BJ (cell line): Measurements from ENCODE around the gene XPR1. TPM values are rescaled to one million over a fixed set of nuclear protein-coding genes. Genes with fewer than 3 reads are reported as not detected.
A peak's percentile ranks its signal among the peaks of the same experiment; 100 is the strongest.

Experiments used
- CTCF ChIA-PET: fragments of 350-600 bp; formaldehyde crosslinking; extraction: SDS; loops from one replicate; lab custom pipeline; 2021; ENCODE audit warnings: antibody characterized with exemption, inconsistent platforms; lab: Yijun Ruan, JAX
- POLR2A ChIA-PET: fragments of 300-600 bp; sonication (Branson Sonifier 250); formaldehyde crosslinking; extraction: SDS; loops from one replicate; lab custom pipeline; 2021; ENCODE audit warnings: antibody characterized with exemption; lab: Charles Lee
- DNase-seq: peaks from one replicate; pipeline ENCODE4 v3.0.0-alpha.2; 2011; ENCODE audit warnings: low read depth
- H3K27me3 ChIP-seq: 2 replicates; pipeline ENCODE4 v1.6.0; 2011; ENCODE audit warnings: low read length; ENCODE audit not compliant: control insufficient read depth, insufficient read depth
- H3K36me3 ChIP-seq: 2 replicates; pipeline ENCODE4 v1.5.1; 2011; ENCODE audit warnings: low read length; ENCODE audit not compliant: control insufficient read depth, insufficient read depth
- H3K4me3 ChIP-seq: 2 replicates; pipeline ENCODE4 v1.5.1; 2011; ENCODE audit warnings: low read depth, mild to moderate bottlenecking, control low read depth, low read length
- CTCF ChIP-seq: IDR thresholded peaks from 2 replicates; pipeline ENCODE4 v1.5.1; 2011; ENCODE audit warnings: low read depth, mild to moderate bottlenecking, control low read depth, inconsistent platforms, low read length, moderate library complexity; ENCODE audit not compliant: insufficient read depth
- polyA plus RNA-seq: library from polyadenylated mRNA; depleted of rRNA; stranded (reverse); fragments of >200 nt; gene quantifications from 2 replicates; pipeline ENCODE4 v1.2.3, GENCODE V29; 2011

The XPR1 gene
- polyA plus RNA-seq, 1 experiment: 17.3 TPM

GRCh38 chr1:180859306-180859705, 227.5 kb downstream of the XPR1 start:
- POLR2A ChIA-PET: no interaction called here
- no peak for TF ChIP-seq CTCF
- DNase-seq: no peak
- CTCF ChIA-PET: no interaction called here
- Histone ChIP-seq H3K4me3 (no peak overlapping the region), H3K27me3 (no peaks in the 10 kb centered on the region), H3K36me3 (no peaks in the 10 kb centered on the region)

GRCh38 chr1:180860535-180860934, 228.7 kb downstream of the XPR1 start:
- no peak for TF ChIP-seq CTCF
- Histone ChIP-seq H3K36me3 (no peaks in the 10 kb centered on the region), H3K4me3 (no peak overlapping the region), H3K27me3 (no peaks in the 10 kb centered on the region)
- CTCF ChIA-PET: interaction anchor here (1.4 to 6.9 kb wide), 4 partner anchors 323 to 351 kb away, joined by 3 to 137 read pairs (median 29); no protein-coding TSS in a partner anchor
- POLR2A ChIA-PET: no interaction called here
- no peak for DNase-seq

- CTCF ChIA-PET: interaction anchor here (0.5 to 6.9 kb wide), 25 partner anchors 8 to 417 kb away, joined by 3 to 137 read pairs (median 4); no protein-coding TSS in a partner anchor
- Histone ChIP-seq H3K4me3 (no peak overlapping the region), H3K36me3 (no peaks in the 10 kb centered on the region), H3K27me3 (no peaks in the 10 kb centered on the region)
- POLR2A ChIA-PET: no interaction called here
- DNase-seq: no peak
- no peak for TF ChIP-seq CTCF
These were observed 230.5 kb downstream of the XPR1 start for GRCh38 chr1:180862305-180862704.

DNA sequence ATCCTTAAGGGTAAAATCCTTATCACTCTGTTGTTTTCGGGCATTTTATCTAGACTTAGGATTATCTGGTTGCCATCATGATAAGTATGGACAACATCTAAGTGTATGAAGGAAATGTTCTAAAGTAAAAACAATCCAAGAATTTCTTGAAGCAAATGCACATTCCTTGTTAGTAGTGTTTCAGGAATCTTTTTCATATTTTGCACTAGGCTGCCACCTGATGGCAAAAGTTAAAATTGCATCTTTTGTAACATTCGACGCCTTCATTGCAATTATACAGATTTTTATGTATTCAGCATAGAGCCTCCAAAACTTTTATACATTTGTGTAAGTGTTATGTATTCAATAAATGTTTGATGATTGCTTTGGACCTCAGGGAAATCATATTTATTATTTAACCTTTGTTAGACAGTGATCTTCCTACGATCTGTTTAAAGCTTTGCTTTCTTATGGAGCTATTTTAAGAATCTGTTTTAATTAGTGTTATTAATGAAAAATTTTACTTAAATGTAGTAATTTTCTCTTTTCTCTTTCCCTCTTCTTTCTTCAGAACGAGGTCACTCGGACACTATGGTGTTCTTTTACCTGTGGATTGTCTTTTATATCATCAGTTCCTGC, 231.4 kb downstream of the XPR1 start:
- H3K36me3 ChIP-seq: no peaks in the 10 kb centered on the region
- CTCF ChIA-PET: interaction anchor here (0.6 to 6.9 kb wide), 26 partner anchors 9 to 418 kb away, joined by 3 to 137 read pairs (median 4); partner anchors contain the start of gene XPR1
- no peaks in the 10 kb centered on the region for H3K27me3 ChIP-seq
- POLR2A ChIA-PET: interaction anchor here (0.5 kb wide), 1 partner anchor 374 kb away, joined by 3 read pairs; no protein-coding TSS in a partner anchor
- peak; percentile 30 for DNase-seq
- H3K4me3 ChIP-seq: no peak overlapping the region
- peak; percentile 63 for TF ChIP-seq CTCF

DNA sequence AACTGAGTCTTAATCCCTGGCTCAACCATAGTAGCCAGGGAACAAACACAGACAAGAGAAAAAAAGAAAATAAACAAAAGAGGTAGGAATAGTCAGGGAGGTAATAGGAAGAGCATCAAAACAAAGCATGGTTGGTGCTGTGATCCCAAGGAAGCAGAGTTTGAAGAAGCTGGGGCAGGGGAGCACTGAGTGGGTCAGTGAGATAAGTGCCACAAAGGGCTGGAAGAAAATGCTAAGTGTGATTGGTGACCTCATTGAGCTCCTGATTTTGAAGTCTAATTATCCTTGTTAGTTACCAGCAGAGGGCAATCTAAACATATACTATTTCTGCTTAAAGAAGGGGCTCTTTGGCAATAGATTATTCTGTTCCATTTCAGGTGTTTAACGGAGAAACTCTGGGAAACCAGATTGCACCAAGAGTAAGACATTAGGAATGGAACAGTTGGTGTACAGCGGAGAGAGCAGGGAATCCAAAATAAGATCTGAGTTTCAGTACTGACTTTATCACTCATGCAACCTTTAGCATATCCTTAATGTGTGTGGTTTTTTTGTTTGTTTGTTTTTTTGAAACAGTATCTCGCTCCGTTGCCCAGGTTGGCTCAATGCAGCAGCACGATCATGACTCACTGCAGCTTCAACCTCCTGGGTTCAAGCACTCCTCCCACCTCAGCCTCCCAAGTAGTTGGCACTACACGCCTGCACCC, 250.1 kb downstream of the XPR1 start:
- POLR2A ChIA-PET: no interaction called here
- no peaks in the 10 kb centered on the region for H3K27me3 ChIP-seq
- H3K4me3 ChIP-seq: no peak overlapping the region
- DNase-seq: no peak
- H3K36me3 ChIP-seq: no peaks in the 10 kb centered on the region
- TF ChIP-seq CTCF: peak; percentile 53
- CTCF ChIA-PET: interaction anchor here (0.5 to 8.0 kb wide), 27 partner anchors 9 to 366 kb away, joined by 3 to 78 read pairs (median 4); no protein-coding TSS in a partner anchor
